GM19239 (cell line): ENCODE measurements around the gene OR51T1.
"Not testable (repeated sequence)": the region's sequence is repeated elsewhere in the genome, so short reads cannot be mapped to it uniquely, and the experiment has no call there.

Experiments
- DNase-seq: peaks from one replicate; pipeline ENCODE4 v3.0.0; 2011; ENCODE audit warnings: low spot score; ENCODE audit not compliant: insufficient read length
- FAIRE-seq: peaks from 2 replicates; lab custom pipeline; 2011; peaks lifted over from hg19 to GRCh38; lab: Jason Lieb, UNC

OR51T1 gene

GRCh38 chr11:4881860-4882500 lies at the start of gene OR51T1:
OR51T1 (plus strand) TSS chr11:4881900; CDS start chr11:4881900, 0 bp downstream.
- DNase-seq (no peak), FAIRE-seq (no peak)

GRCh38 chr11:4839851-4840549 lies 41.7 kb upstream of the OR51T1 start:
- no peak for DNase-seq
- no peak for FAIRE-seq

- DNase-seq (no peak), FAIRE-seq (no peak)
Observed at GRCh38 chr11:4848908-4849532, 32.7 kb upstream of the OR51T1 start, which contains the start of gene OR51S1. OR51S1 (minus strand) TSS chr11:4849208; CDS start chr11:4849208, 0 bp downstream.

- DNase-seq = no peak
- no peak for FAIRE-seq
Observed at GRCh38 chr11:4851033-4851432, 30.7 kb upstream of the OR51T1 start.

- FAIRE-seq, DNase-seq: not testable (repeated sequence)
Observed at GRCh38 chr11:4854286-4854685, 27.4 kb upstream of the OR51T1 start.

GRCh38 chr11:4862447-4863236 lies 19.1 kb upstream of the OR51T1 start:
- DNase-seq (no peak), FAIRE-seq (no peak)

- DNase-seq = no peak
- FAIRE-seq = no peak
Observed at GRCh38 chr11:4863876-4864275, 17.8 kb upstream of the OR51T1 start.

GRCh38 chr11:4865855-4866254 lies 15.8 kb upstream of the OR51T1 start:
- FAIRE-seq = no peak

GRCh38 chr11:4881188-4881587 lies 512 bp upstream of the OR51T1 start:
- DNase-seq = no peak
- no peak for FAIRE-seq

More at GRCh38 chr11:4865855-4866254, 15.8 kb upstream of the OR51T1 start:
- no peak for DNase-seq

- DNase-seq = no peak
- FAIRE-seq = no peak
Observed at GRCh38 chr11:4882543-4882942, 843 bp downstream of the OR51T1 start.

GRCh38 chr11:4884361-4884760 lies 2.7 kb downstream of the OR51T1 start:
- DNase-seq (no peak), FAIRE-seq (no peak)

- no peak for FAIRE-seq
Observed at GRCh38 chr11:4886186-4886585, 4.5 kb downstream of the OR51T1 start.

GRCh38 chr11:4887591-4887990 lies 5.9 kb downstream of the OR51T1 start:
- no peak for DNase-seq
- no peak for FAIRE-seq

More at GRCh38 chr11:4886186-4886585, 4.5 kb downstream of the OR51T1 start:
- no peak for DNase-seq

- DNase-seq (no peak), FAIRE-seq (no peak)
Observed at GRCh38 chr11:4890279-4890678, 8.6 kb downstream of the OR51T1 start.

GRCh38 chr11:4891996-4892640 lies 10.4 kb downstream of the OR51T1 start:
- DNase-seq = no peak
- FAIRE-seq = no peak

GRCh38 chr11:4903484-4903883 lies 21.8 kb downstream of the OR51T1 start, which contains the start of gene OR51A7:
OR51A7 (plus strand) TSS chr11:4903783; CDS start chr11:4907370, 3,587 bp downstream.
- no peak for FAIRE-seq

GRCh38 chr11:4916581-4916980 lies 34.9 kb downstream of the OR51T1 start:
- no peak for DNase-seq
- FAIRE-seq = no peak

More at GRCh38 chr11:4903484-4903883, 21.8 kb downstream of the OR51T1 start, which contains the start of gene OR51A7:
- no peak for DNase-seq

GRCh38 chr11:4919250-4919649 lies 37.5 kb downstream of the OR51T1 start, which contains the start of gene OR51G2:
OR51G2 (minus strand) TSS chr11:4919350; CDS start chr11:4915663, 3,687 bp downstream.
- no peak for FAIRE-seq

GRCh38 chr11:4921796-4922195 lies 40.1 kb downstream of the OR51T1 start:
- FAIRE-seq (no peak), DNase-seq (no peak)

More at GRCh38 chr11:4919250-4919649, 37.5 kb downstream of the OR51T1 start, which contains the start of gene OR51G2:
- no peak for DNase-seq
